Fibroblast of skin of right biceps (primary cell): ENCODE data around the gene FCHSD1.
A peak's percentile ranks its signal among the peaks of the same experiment; 100 is the strongest.

Experiments
- DNase-seq: peaks from one replicate; pipeline ENCODE4 v3.0.0-alpha.2; 2013

The FCHSD1 gene

GRCh38 chr5:141650851-141651727 is at the start of gene FCHSD1:
FCHSD1 (minus strand) TSS chr5:141651418; CDS start chr5:141651368, 50 bp downstream.
- peak; percentile 72 for DNase-seq

- no peak for DNase-seq
Measured at GRCh38 chr5:141697586-141697985, 46.4 kb upstream of the FCHSD1 start.

GRCh38 chr5:141696431-141696830 is 45.2 kb upstream of the FCHSD1 start:
- DNase-seq = no peak

GRCh38 chr5:141695627-141696215 is 44.5 kb upstream of the FCHSD1 start:
- DNase-seq = peak; percentile 64

GRCh38 chr5:141694479-141694878 is 43.3 kb upstream of the FCHSD1 start:
- DNase-seq = no peak

GRCh38 chr5:141692919-141693725 is 41.9 kb upstream of the FCHSD1 start:
- peak; percentile 46 for DNase-seq

GRCh38 chr5:141692533-141692888 is 41.3 kb upstream of the FCHSD1 start:
- no peak for DNase-seq

- peak; percentile 67 for DNase-seq
Measured at GRCh38 chr5:141691867-141692532, 40.8 kb upstream of the FCHSD1 start.

- no peak for DNase-seq
Measured at GRCh38 chr5:141691286-141691866, 40.2 kb upstream of the FCHSD1 start.

- DNase-seq = peak; percentile 11
Measured at GRCh38 chr5:141686648-141687416, 35.6 kb upstream of the FCHSD1 start.

GRCh38 chr5:141685591-141685990 is 34.4 kb upstream of the FCHSD1 start:
- DNase-seq = no peak

GRCh38 chr5:141683596-141684141 is 32.5 kb upstream of the FCHSD1 start:
- no peak for DNase-seq

GRCh38 chr5:141681695-141682641 is 30.8 kb upstream of the FCHSD1 start, which contains the start of gene ARAP3:
ARAP3 (minus strand) TSS chr5:141682230; CDS start chr5:141680486, 1,744 bp downstream.
- DNase-seq = peak; percentile 88

- no peak for DNase-seq
Measured at GRCh38 chr5:141681295-141681694, 30.1 kb upstream of the FCHSD1 start.

- peak; percentile 31 for DNase-seq
Measured at GRCh38 chr5:141680751-141681201, 29.6 kb upstream of the FCHSD1 start.

- no peak for DNase-seq
Measured at GRCh38 chr5:141680178-141680577, 29.0 kb upstream of the FCHSD1 start.

- DNase-seq = no peak
Measured at GRCh38 chr5:141677415-141677814, 26.2 kb upstream of the FCHSD1 start.

- no peak for DNase-seq
Measured at GRCh38 chr5:141675672-141676071, 24.5 kb upstream of the FCHSD1 start.

GRCh38 chr5:141674747-141675146 is 23.5 kb upstream of the FCHSD1 start:
- no peak for DNase-seq
